Endothelial cell of umbilical vein (primary cell): ENCODE data around the gene SLC25A27. TPM values are rescaled to one million over a fixed set of nuclear protein-coding genes. Genes with fewer than 3 reads are reported as not detected.

Experiments used
- BruUV-seq: library from RNA; stranded (reverse); fragments of 400-500 nt; replicated peaks from 2 replicates; lab custom pipeline; 2021; lab: Mats Ljungman, UMichigan
- CTCF ChIA-PET: fragments of 300-600, 350-600 bp; sonication (Branson Sonifier 250); formaldehyde crosslinking; loops from one replicate; lab custom pipeline; 2021; ENCODE audit warnings: antibody characterized with exemption, inconsistent platforms; lab: Charles Lee
- POLR2A ChIA-PET: fragments of 300-600, 350-600 bp; sonication (Branson Sonifier 250); formaldehyde crosslinking; loops from one replicate; lab custom pipeline; 2021; ENCODE audit warnings: antibody characterized with exemption, inconsistent platforms; lab: Charles Lee
- DNase-seq: peaks from one replicate; pipeline ENCODE4 v3.0.0-alpha.2; 2011; ENCODE audit warnings: low read depth, low spot score
- FAIRE-seq: peaks from 2 replicates; lab custom pipeline; 2011; peaks lifted over from hg19 to GRCh38; lab: Jason Lieb, UNC
- H2AFZ ChIP-seq: 2 replicates; pipeline ENCODE4 v1.6.0; 2012; ENCODE audit warnings: low read depth, low read length, control low read depth, inconsistent platforms
- H3K27ac ChIP-seq: 2 replicates; pipeline ENCODE4 v1.5.1; 2011; ENCODE audit warnings: low read depth, mild to moderate bottlenecking, control low read depth, low read length, moderate library complexity; ENCODE audit not compliant: insufficient read depth
- H3K27me3 ChIP-seq, 2 experiments: 2 replicates each; pipeline versions ENCODE4 v1.6.0 to v1.6.1; 2011; ENCODE audit warnings: low read length in 2 of 2, mixed read lengths in 1 of 2; ENCODE audit not compliant: control insufficient read depth in 2 of 2, insufficient read depth in 2 of 2
- H3K36me3 ChIP-seq, 2 experiments: 2 replicates in 1 of 2; 3 replicates in 1 of 2; pipeline ENCODE4 v1.5.1; 2011; ENCODE audit warnings: low read length in 2 of 2, mild to moderate bottlenecking in 1 of 2, moderate library complexity in 1 of 2; ENCODE audit not compliant: control insufficient read depth in 2 of 2, insufficient read depth in 2 of 2; ENCODE audit errors: extremely low read depth in 1 of 2
- H3K4me1 ChIP-seq: 3 replicates; pipeline ENCODE4 v1.5.1; 2011; ENCODE audit warnings: mild to moderate bottlenecking, low read length; ENCODE audit not compliant: control insufficient read depth, insufficient read depth; ENCODE audit errors: extremely low read depth
- H3K4me2 ChIP-seq: 2 replicates; pipeline ENCODE4 v1.6.1; 2011; ENCODE audit warnings: low read length, control low read depth, mixed read lengths; ENCODE audit not compliant: insufficient read depth
- H3K4me3 ChIP-seq, 3 experiments: fragments of 200-600 bp in 1 of 3; sonication (generic), shearing (Covaris generic) in 1 of 3; replicated peaks in 1 of 3; 2 replicates each; pipeline ENCODE4 v1.5.1; 2011 to 2016; ENCODE audit warnings: control low read depth in 3 of 3, low read length in 3 of 3, mild to moderate bottlenecking in 2 of 3, inconsistent platforms in 1 of 3, low read depth in 1 of 3, moderate library complexity in 1 of 3; ENCODE audit not compliant: insufficient read depth in 1 of 3
- H3K79me2 ChIP-seq: 2 replicates; pipeline ENCODE4 v1.6.0; 2012; ENCODE audit warnings: low read length, inconsistent platforms; ENCODE audit not compliant: control insufficient read depth, insufficient read depth
- H3K9ac ChIP-seq: replicated peaks from 2 replicates; pipeline ENCODE3; 2011; ENCODE audit warnings: low read length, control low read depth; ENCODE audit not compliant: insufficient read depth; ENCODE audit errors: extremely low read depth
- H3K9me1 ChIP-seq: replicated peaks from 3 replicates; pipeline ENCODE4 v1.6.0; 2011; ENCODE audit warnings: mild to moderate bottlenecking, low read length; ENCODE audit not compliant: control insufficient read depth, insufficient read depth; ENCODE audit errors: extremely low read depth
- H3K9me3 ChIP-seq: replicated peaks from 2 replicates; pipeline ENCODE4 v1.5.1; 2012; ENCODE audit warnings: low read length, inconsistent platforms; ENCODE audit not compliant: control insufficient read depth, insufficient read depth
- H4K20me1 ChIP-seq: replicated peaks from 2 replicates; pipeline ENCODE3; 2011; ENCODE audit warnings: mild to moderate bottlenecking, low read length; ENCODE audit not compliant: control insufficient read depth, insufficient read depth; ENCODE audit errors: extremely low read depth
- CTCF ChIP-seq, 2 donors: IDR thresholded peaks; 1 replicate in 1 of 2; 2 replicates in 1 of 2; pipeline ENCODE4 v1.5.1; 2011; ENCODE audit warnings: low read length in 2 of 2, mild to moderate bottlenecking in 2 of 2, moderate library complexity in 2 of 2, control low read depth in 1 of 2, inconsistent platforms in 1 of 2, low read depth in 1 of 2; ENCODE audit not compliant: insufficient read depth in 1 of 2; ENCODE audit errors: extremely low read depth in 1 of 2
- EZH2 ChIP-seq: IDR thresholded peaks from 2 replicates; pipeline ENCODE4 v1.6.1; 2012; ENCODE audit warnings: borderline replicate concordance, low read depth, mild to moderate bottlenecking, moderate library complexity, low read length, inconsistent platforms; ENCODE audit not compliant: severe bottlenecking
- FOS ChIP-seq: IDR thresholded peaks from 2 replicates; pipeline ENCODE4 v1.6.1; 2011; ENCODE audit warnings: mild to moderate bottlenecking, low read length, moderate library complexity, borderline replicate concordance; ENCODE audit not compliant: insufficient read depth
- GATA2 ChIP-seq: IDR thresholded peaks from 2 replicates; pipeline ENCODE4 v1.7.0; 2011; ENCODE audit warnings: low read depth, mild to moderate bottlenecking, moderate library complexity, mixed read lengths, low read length; ENCODE audit not compliant: insufficient read length, insufficient read depth
- JUN ChIP-seq: IDR thresholded peaks from 2 replicates; pipeline ENCODE4 v1.6.1; 2011; ENCODE audit warnings: borderline replicate concordance, low read depth; ENCODE audit not compliant: insufficient read length, insufficient read depth
- MAX ChIP-seq: IDR thresholded peaks from 2 replicates; pipeline ENCODE4 v1.6.1; 2011; ENCODE audit not compliant: insufficient read depth, insufficient read length
- MYC ChIP-seq: IDR thresholded peaks from one replicate; pipeline ENCODE4 v1.6.1; 2011; ENCODE audit warnings: mild to moderate bottlenecking, low read depth, low read length
- POLR2A ChIP-seq: IDR thresholded peaks from 2 replicates; pipeline ENCODE4 v1.6.1; 2012; ENCODE audit warnings: low read depth, mild to moderate bottlenecking, control low read depth, low read length
- POLR2AphosphoS5 ChIP-seq: IDR thresholded peaks from 2 replicates; pipeline ENCODE4 v1.6.1; 2012; ENCODE audit warnings: low read depth, mild to moderate bottlenecking, control low read depth, low read length, moderate library complexity; ENCODE audit not compliant: insufficient read depth
- dilution Hi-C: fragments of 300-500 bp; cut with MboI; formaldehyde crosslinking; loops from one replicate; pipeline ENCODE4 v1.15.0; 2019; ENCODE audit warnings: low sequenced_read_pairs; ENCODE audit not compliant: extremely low pct_ligation_motif_present
- intact Hi-C: fragments of 100-400 bp; cut with micrococcal nuclease; formaldehyde crosslinking; loops from one replicate; pipeline ENCODE4 v1.10.0; 2022
- polyA plus RNA-seq, 4 experiments: library from polyadenylated mRNA; depleted of rRNA in 3 of 4; stranded (reverse) in 3 of 4; unstranded in 1 of 4; fragments of >200 nt; gene quantifications; 2 replicates each; pipeline versions ENCODE4 v1.2.1 to v1.2.3, GENCODE V29; 2011 to 2012; ENCODE audit warnings: missing spikeins in 1 of 4
- total RNA-seq: library from RNA; stranded (reverse); gene quantifications from 2 replicates; pipeline ENCODE4 v1.2.3, GENCODE V29; 2021

Gene SLC25A27
- total and polyA plus RNA-seq, 2 donors (not counting 3 experiments of a cell fraction or from before 2014, with no cell fraction given): 3.3 to 4.0 TPM

GRCh38 chr6:46628498-46628897, 24.3 kb upstream of the SLC25A27 start:
- H3K4me3 ChIP-seq: no peak overlapping the region
- no peaks in the 10 kb centered on the region for H3K27me3 ChIP-seq
- H3K36me3 ChIP-seq: no peaks in the 10 kb centered on the region
- H3K27ac ChIP-seq: no peak overlapping the region
- H3K9me3 ChIP-seq: no peaks in the 10 kb centered on the region
- dilution Hi-C loops: no loop called here
- ChIA-PET CTCF (no interaction called here), POLR2A (no interaction called here)
- TF ChIP-seq POLR2A (no peak), MYC (no peak), POLR2AphosphoS5 (no peak), MAX (no peak), CTCF (IDR thresholded peaks at IDR 0.05; ENCODE audit: extremely low read depth in 1 of 2, insufficient read depth in 1 of 2, low read depth in 1 of 2, low read length in 2 of 2) (no peak), JUN (no peak), GATA2 (no peak), EZH2 (no peak), FOS (no peak)
- intact Hi-C loops: no loop called here
- no peaks in the 10 kb centered on the region for H4K20me1 ChIP-seq
- H3K79me2 ChIP-seq: no peaks in the 10 kb centered on the region
- no TSS peak for BruUV-seq
- no peaks in the 10 kb centered on the region for H3K9me1 ChIP-seq
- no peak for DNase-seq
- H2AFZ ChIP-seq: no peak overlapping the region
- no peak overlapping the region for H3K4me2 ChIP-seq
- no peak for FAIRE-seq
- H3K4me1 ChIP-seq: no peaks in the 10 kb centered on the region
- H3K9ac ChIP-seq: no peak overlapping the region
